Measurements from ENCODE around the gene THEMIS.
"Not testable (repeated sequence)": the region's sequence is repeated elsewhere in the genome, so short reads cannot be mapped to it uniquely, and the experiment has no call there.

THEMIS gene

DNA sequence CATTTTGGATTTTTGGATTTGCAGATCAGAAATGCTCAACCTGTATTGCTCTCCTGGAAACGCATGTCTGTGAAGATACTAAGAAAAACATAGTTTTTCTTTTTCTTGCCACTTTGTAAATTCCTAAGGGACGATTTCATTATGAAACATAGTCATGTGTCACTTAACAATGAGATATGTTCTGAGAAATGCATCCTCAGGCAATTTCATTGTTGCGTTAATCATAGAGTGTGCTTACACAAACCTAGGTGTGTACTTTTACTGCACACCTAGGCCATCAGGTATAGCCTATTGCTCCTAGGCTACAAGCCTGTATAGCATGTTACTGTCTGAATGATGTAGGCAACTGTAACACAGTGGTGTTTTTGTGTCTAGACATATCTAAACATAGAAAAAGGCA is 13.4 kb upstream of the THEMIS start:
- DNase-seq = no peak

DNA sequence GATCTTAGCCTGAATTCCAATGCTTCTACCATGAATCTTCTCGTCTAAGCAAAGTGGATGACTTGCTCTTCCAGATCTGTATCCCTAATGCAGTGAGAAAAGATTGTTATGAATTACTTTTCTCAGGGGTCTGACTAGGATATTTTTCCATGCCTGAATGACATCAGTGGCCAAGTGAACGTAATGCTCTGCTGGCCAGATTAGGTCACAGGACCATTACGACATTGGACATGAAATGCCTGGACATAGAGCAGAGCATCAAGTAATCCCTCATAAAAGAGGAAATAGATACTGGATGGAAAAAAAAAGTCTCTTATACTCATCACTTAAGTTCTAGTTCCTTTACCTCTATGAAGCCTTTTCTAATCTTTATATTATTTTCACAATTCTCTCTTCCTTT is 12.1 kb upstream of the THEMIS start:
- no peak for DNase-seq

DNA sequence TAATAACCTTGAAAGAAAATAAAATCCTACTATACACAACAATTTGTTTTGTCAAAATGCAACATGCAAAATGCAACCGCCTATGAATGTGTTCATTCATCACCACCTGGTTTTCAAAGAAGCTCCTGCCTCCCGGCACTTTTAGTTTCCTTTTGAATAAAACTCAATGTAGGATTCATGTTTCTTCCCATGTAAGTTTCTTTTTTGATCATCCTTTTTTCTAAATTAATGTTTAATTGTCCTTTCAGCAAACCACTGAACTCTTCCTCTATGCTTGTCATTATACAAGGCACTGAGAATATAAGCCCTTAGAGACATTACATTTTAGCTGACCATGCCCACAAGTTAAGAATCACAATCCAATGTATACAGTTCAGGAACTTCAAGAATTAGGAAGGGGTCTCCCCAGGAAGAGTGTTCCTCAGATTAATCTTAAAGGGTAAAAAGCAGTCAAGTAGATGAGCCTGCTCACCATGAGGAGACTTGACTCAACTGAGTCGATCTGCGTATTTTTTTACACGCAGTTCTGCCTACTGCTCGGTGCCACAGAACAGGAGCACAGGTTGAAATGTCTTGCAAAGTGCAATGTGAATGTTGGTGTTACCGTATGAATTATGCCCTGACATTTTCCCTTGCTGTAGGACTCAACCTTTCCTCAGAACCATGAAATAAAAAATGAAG is 7.2 kb upstream of the THEMIS start:
- no peak for DNase-seq

DNA sequence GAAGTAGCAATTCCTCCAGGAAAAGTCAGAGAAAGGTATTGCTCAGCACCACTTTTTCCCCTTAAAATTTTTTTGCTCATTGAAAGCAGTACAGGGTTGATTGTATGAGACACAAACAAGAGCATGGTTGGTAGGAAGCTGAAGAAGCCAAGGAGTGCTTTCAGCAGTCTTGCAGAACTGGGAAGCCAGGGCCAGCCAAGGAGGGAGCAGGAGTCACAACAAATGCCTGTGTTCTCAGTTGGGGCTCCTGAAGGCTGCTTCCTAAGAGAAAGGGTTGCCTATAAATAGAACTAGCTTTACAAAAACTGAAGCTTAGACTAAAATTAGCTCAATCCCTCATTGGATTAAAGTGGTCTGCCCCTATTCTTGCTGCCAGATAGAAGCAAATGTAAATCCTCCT is 3.3 kb upstream of the THEMIS start:
- no peak for DNase-seq

DNA sequence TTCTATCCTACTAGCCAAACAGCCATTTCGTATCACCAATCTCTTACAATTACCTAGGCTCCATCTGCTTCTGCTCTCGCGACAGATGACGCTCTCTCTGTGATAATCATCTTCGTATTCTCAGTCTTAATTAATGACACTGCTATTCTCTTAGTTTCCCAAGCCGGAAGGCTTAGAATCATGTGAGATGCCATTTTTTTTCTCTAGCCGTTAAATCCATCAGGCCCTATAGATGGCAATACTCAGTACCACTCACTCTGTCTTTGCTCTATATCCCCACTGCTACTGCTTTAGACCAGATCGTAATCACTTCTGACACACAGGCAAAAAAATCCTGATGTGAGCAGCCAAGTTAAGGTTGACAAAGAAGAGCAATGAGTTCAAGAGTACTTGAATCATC is 2.1 kb upstream of the THEMIS start:
- DNase-seq = no peak

DNA sequence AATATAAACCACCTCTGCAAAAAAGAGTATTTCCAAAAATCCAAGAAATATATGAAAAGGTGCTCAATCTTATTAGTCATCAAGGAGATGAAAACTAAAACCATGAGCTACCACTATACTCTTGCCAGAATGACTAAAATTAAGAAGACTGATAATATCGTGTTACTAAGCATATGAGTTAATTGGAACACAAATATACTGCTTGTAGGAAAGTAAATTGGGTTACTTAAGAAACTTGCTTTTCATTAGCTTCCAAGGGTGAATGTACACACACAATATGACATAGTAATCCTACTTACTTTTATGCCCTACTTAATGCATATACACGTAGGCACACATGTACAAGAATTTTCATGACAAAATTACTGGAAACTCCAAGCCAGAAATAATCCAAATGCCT is 3.4 kb downstream of the THEMIS start:
- no peak for DNase-seq

DNA sequence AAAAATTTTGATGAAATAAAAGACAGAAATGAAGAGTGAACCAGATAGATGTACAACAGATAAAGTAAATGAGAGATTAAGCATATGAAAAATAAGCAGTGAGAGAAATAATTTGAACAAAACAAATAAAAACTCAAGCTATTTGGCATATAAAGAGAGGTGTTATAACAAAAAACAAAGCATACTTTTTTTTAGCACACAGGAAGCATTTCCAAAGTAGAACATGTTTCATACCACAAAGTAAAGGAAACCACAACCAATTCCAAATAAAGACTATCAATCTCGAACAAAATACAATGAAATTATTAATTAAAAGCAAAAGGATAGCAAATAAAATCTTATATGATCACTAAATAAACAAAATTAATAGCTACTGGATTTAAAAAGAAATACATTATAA is 6.8 kb downstream of the THEMIS start:
- no peak for DNase-seq

DNA sequence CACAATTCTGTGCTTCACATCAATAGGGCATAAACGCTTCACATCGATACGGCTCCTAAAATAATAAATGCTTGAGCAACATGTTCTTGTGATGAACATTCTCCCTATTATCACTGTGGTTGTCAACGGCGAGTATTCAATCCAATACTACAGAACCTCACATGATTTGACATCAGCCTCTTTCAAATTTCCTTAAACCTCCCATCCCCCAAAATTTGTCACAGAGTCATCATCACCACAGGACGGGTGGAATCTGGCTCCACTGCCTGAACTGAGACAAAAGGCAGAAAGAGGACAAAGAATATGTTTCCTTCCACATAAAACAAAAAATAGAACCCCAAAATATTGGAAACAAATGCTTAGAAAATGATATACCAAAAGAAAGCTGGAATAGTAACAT is 7.3 kb downstream of the THEMIS start:
- DNase-seq = no peak

DNA sequence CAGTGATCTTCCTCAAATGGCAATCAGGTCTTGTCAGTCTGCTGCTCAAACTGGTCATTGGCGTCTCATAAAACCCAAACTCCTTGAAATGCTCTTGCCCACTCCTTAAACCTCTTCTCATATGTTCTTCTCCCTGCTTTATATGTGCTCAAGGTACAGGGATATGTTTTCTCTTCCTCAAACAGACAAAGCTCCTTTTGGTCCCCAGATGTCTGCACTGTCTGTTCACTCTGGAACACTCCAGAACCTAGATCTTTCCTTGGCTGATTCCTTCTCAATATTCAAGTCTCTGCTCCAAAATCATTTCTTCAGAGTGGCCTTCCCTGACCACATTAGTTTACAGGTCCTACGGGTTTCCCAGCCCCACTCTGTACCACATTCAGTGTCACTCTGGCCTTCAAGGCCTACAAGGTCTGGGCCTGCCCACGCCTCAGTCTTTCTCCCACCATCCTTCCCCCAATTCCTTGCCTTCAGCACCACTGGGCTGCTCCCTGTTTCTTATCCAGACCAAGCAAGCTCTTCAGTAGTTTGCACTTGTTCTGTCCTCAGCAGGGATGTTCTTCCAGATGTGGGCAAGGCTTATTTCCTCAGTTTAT is 9.0 kb downstream of the THEMIS start:
- DNase-seq = no peak

DNA sequence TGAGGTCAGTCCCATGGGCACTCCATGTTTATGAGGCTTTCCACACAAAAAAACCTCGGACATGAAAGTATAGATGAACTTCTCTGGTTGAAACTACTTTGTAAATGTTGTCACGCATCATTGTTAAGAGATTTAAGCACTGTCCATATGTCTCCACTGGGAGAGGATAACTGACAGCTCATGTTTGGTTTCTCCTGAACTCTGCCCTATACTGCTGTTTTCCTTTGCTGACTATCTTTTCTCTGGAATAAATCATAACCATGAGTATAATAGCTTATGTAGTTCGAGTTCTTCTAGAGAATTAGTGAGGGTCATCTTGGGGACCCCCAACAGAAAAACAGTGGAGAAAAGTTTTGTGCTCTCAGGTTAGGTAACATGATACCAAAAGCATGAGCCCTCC is 14.3 kb downstream of the THEMIS start:
- no peak for DNase-seq

DNA sequence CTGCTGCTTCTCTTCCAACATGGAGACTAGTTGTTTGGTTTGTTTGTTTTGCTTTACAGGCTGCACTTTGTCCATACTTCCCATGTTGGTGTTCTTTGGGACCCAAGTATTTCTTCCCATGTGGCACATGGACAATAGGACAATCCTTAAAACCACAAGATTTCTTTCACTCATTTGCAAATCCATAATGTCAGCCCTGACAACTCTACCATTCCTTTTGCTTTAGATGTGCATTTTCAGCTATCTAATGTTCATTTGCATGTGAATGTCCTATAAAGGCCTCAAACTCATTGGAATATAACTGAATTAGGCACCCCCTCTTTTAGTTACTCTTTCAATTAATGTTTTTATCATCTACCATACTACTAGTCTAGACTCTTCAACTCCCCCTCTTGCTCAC is 16.7 kb downstream of the THEMIS start:
- DNase-seq = no peak

DNA sequence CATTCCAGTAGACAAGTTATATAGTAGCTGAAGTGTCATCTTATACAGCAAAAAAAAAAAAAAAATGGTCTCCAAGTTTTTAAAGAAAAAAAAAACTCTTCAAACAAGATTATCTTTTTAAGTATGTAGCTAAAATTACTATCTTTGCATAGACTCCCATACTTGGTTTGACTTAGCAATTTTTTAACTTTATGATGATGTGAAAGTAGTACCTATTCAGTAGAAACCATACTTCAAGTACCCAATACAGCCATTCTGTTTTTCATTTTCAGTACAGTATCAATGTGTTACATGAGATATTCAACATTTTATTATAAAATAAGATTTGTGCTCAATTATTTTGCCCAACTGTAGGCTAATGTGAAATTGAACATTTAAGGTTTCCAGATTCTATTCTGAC is 18.9 kb downstream of the THEMIS start:
- DNase-seq = not testable (repeated sequence)

DNA sequence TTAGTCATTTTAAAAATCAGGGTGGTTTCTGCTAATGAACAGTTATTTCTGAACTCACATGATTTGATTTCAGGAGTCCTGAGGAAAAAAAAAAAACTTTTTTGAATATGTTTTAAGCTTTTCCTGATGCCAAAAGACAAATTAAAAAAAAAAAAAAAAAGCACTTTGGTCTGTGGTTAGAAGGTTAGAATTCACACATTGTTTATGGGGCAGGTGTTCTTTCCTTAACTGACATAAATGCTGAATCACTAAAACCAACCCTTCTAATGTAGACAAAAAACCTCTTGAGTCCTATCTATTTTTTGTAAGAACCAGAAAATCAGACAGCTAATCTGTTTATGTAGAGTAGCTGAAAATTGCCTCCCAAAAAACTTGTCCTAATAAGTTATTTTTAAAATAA is 20.4 kb downstream of the THEMIS start:
- no peak for DNase-seq

DNA sequence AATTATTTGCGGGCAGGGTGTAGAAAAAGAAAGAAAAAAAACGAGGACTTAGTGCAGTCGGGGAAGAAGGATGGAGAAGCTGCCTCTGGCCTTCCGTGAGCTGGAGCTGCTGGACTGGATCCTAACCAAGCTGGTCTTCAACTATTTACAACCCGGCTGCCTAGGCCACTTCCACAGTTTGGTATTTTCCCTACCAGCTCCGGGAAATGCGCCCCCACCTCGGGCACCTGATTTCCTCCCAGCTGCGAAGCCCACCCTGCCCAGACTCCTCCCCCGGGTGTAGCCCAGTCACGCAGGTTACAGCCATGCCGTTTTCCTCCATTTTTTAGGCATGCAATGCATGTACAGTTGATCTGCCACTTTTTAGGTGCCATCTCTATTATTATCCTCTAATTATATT is 21.2 kb downstream of the THEMIS start:
- DNase-seq = no peak

DNA sequence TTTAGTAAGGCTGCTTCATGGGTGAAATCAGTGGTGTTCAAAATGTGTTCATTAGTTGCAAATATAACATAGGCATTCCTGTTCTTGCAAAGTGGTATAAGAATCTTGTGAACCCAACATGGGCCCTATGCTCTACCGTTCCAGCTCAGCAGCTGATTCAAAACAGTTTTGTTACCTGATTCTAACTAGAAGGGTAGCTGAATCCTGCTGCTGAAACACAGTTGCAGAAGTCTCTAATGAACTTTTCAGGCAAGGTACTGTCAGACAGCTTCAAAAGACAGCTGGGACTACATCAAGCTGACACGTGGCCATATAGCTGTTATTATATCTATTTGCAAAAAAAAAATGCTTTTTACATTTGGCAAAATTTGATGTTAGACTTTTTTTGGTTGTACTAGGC is 22.7 kb downstream of the THEMIS start:
- DNase-seq = no peak

DNA sequence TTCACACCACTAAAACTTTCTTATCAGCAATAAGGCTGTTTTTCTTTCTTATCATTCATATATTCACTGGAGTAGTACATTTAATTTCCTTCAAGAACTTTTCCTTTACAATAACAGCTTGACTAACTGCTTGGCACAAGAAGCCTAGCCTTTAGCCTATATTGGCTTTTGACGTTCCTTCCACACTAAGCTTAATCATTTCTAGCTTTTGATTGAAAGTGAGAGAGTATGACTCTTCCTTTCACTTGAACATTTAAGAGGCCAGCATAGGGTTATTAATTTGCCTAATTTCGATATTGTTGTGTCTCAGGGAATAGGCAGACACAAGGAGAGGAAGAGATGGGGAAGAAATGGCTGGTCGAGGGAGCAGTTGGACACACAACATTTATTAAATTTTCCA is 23.6 kb downstream of the THEMIS start:
- DNase-seq = no peak

DNA sequence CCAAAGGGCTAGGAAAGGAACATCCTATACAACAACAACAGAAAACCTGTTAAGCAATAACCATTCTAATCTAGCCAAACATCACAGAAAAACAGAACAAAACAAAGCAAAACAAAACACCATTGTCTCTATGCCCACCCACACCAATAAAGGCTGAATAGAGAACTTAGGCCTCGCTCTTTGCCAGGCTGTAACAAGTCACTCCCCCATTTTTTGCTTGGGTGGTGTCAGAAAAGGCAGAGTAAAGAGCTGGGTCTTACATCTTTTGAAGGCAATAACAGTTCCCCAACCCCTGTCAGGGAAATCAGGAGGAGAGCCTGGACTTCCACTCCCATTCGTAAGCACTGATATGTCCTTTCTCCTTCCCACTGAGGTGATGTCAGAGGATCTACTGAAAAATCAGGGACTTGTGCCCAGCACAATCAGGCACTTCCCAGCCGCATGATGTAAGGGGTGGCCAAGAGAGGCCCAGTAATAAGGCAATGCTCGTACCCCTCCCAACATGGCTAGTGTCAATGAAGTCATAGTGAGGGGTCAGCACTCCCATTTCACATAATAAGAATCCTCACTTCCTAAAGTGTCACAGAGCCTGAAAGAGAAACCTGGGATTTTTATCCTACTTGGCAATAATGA is 31.0 kb downstream of the THEMIS start:
- DNase-seq = no peak

DNA sequence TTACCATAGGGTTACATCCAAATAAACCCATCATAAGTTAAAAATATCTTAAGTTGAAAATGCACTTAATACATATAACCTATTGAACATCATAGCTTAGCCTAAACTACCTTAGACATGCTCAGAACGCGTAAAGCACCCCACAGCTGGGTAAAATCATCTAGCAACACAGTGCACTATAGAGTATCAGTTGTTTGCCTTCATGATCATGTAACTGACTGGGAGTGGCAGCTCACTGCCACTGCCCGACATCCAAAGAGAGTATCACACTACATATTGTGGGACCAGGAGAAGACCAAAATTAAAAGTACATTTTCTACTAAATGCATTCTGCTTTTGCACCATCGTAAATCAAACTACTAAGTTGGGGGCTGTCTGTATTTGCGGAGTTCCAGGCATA is 31.7 kb downstream of the THEMIS start:
- no peak for DNase-seq

DNA sequence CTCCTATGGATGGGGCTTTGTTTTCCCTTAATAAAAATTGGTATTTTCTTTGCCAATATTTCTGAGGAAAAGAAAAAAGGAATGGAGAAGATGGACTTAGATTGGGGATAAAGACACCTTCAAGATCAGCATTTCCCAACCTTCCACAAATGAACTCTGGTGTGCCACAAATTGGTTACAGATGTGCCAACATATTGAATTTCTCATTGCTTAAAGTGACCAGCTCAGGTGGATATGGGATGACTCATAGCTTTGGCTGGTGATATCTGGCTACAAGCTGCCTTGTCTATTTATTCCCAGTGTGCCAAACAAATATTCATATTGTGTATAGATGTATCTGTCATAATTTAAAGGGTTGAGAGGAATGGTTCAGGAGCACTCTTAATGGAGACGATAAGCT is 32.5 kb downstream of the THEMIS start:
- no peak for DNase-seq

DNA sequence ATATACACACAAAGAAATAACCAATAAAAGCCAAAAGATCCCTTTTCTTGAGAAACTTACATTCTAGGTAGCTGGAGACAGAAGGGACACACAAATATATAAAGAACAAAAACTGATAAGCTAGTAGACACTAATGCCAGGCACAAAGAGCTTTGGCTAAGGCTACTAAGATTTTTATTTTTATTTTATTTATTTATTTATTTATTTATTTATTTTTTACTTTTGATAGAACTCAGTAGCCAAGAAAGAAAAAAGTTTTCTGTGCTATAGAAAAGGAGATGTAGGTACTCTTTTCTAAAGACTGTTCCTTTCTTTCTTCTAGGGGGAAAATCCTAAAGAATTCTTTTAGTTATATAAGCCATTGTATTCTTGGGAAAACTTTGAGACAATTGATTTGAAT is 34.1 kb downstream of the THEMIS start:
- DNase-seq = no peak

DNA sequence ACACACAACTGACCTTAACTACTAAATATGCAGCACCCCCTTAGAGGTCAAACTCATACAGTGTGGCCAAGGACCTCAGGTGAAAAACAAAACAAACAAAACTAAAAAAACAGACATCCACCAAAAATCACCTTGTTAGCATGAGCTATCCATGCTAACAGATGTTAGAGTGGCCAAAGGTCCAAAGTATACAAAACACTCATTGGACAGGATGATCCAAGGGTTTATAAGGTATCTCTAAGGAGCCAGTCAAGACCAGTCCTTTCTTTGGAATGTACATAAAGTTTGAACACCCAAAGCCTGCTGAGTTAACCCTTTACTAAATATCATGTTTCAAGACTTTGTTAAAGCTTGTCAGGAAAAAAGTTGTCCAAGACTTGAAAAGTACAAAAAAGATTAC is 35.8 kb downstream of the THEMIS start:
- no peak for DNase-seq

DNA sequence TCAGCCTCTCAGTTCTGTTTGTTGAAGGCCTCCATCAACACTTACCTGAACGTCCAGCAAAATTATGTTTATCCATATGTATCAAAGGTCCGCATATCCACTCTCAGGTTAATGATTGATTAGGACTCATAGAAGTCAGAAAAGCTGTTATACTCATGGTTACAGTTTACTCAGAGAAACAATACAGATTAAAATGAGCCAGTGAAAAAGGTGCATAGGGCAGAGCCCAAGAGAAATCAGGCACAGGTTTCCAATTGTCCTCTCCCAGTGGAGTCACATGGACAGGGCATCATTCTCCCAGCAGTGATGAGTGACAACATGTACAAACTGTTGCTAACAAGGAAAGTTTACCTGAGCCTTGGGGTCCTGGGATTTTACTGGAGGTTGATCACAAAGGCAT is 36.2 kb downstream of the THEMIS start:
- DNase-seq = no peak

DNA sequence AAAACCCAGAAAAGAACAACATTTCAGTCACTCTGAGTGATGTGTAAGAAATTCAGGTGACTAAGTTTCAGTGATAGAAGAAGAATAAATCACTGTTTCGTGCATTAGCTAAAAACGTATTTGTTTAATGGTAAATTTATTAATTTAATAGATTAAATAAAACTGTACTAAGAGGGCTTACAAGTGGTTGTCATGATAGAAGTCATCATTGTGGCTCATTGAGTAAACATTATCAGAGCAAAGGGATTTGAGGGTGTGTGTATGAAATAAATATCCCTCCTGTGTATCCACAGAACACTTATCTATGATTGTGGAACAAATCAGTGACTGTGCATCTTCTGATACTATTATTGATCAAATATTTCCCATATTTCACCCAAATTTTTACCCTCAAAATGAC is 40.1 kb downstream of the THEMIS start:
- no peak for DNase-seq

DNA sequence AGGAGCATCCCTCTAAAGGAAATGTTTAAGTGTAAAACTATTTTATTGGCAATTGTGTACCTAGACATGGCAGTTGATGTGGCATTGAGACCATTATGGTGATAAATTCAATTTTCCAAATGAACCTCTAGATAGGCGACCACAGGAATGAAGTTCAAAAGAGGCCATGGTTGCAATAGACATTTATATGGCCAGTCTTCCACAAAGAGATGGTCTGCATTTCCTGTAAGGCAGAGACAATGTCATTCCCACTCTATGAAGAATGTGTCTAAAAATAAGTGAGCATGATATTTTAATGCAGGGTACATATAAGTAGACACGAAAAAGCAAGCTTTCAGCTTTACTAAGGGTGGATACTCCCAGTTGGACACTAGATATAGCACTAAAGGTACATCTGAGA is 40.9 kb downstream of the THEMIS start:
- DNase-seq = no peak
